Bone marrow (tissue), 2 donors: Measurements from ENCODE around the gene NCOR2.

Source experiments
- DNase-seq, 2 donors: peaks; one replicate each; lab custom pipeline; 2025; lab: John Stamatoyannopoulos, UW

NCOR2 gene

GRCh38 chr12:124525927-124526692, 41.3 kb downstream of the NCOR2 start:
- DNase-seq, result no peak

GRCh38 chr12:124525455-124525854, 42.0 kb downstream of the NCOR2 start:
- DNase-seq, result no peak

GRCh38 chr12:124524231-124524925, 43.0 kb downstream of the NCOR2 start:
- no peak for DNase-seq

- peak in 1 of 2 donors; percentile 2 for DNase-seq
Observed at GRCh38 chr12:124523071-124523470, 44.3 kb downstream of the NCOR2 start.

GRCh38 chr12:124520907-124521306, 46.5 kb downstream of the NCOR2 start:
- DNase-seq, result peak in 1 of 2 donors; percentile 82

GRCh38 chr12:124520265-124520701, 47.1 kb downstream of the NCOR2 start:
- DNase-seq, result no peak

- DNase-seq, result no peak
Observed at GRCh38 chr12:124519746-124520145, 47.7 kb downstream of the NCOR2 start.

- DNase-seq, result peak in 1 of 2 donors; percentile 37
Observed at GRCh38 chr12:124518051-124518932, 49.1 kb downstream of the NCOR2 start.
